OCI-LY1 (cell line): ENCODE results near the gene TLR6.

Source experiments
- H2AFZ ChIP-seq: fragments of 200-600 bp; sonication (generic), shearing (Covaris generic); 2 replicates; pipeline ENCODE4 v1.6.0; 2014; ENCODE audit warnings: antibody characterized with exemption, mild to moderate bottlenecking, low read length
- H3F3A ChIP-seq: fragments of 200-600 bp; sonication (generic), shearing (Covaris generic); 2 replicates; pipeline ENCODE4 v1.6.0; 2014; ENCODE audit warnings: mild to moderate bottlenecking, antibody characterized with exemption, low read length, moderate library complexity; ENCODE audit not compliant: insufficient read depth
- H3K27ac ChIP-seq: fragments of 200-600 bp; sonication (generic); 2 replicates; pipeline ENCODE4 v1.5.1; 2014; ENCODE audit warnings: low read length, mixed run types, mild to moderate bottlenecking, low read depth; ENCODE audit not compliant: poor library complexity, severe bottlenecking
- H3K27me3 ChIP-seq: fragments of 200-600 bp; sonication (generic); 2 replicates; pipeline ENCODE4 v1.6.0; 2014; ENCODE audit warnings: antibody characterized with exemption, mild to moderate bottlenecking, low read length, moderate library complexity; ENCODE audit not compliant: insufficient read depth
- H3K36me3 ChIP-seq: fragments of 200-600 bp; sonication (generic); 2 replicates; pipeline ENCODE4 v1.6.1; 2014; ENCODE audit warnings: mild to moderate bottlenecking, antibody characterized with exemption, low read length, moderate library complexity, mixed read lengths; ENCODE audit not compliant: insufficient read depth
- H3K4me1 ChIP-seq: fragments of 200-600 bp; sonication (generic); 2 replicates; pipeline ENCODE4 v1.5.1; 2014; ENCODE audit warnings: mild to moderate bottlenecking, low read length, moderate library complexity; ENCODE audit not compliant: insufficient read depth, severe bottlenecking
- H3K4me2 ChIP-seq: fragments of 200-600 bp; sonication (generic), shearing (Covaris generic); 2 replicates; pipeline ENCODE4 v1.6.1; 2014; ENCODE audit warnings: low read length
- H3K4me3 ChIP-seq: fragments of 200-600 bp; sonication (generic); 2 replicates; pipeline ENCODE4 v1.5.1; 2014; ENCODE audit warnings: low read length, low read depth, mild to moderate bottlenecking, mixed read lengths; ENCODE audit not compliant: poor library complexity, severe bottlenecking
- H3K79me2 ChIP-seq: fragments of 200-600 bp; shearing (Covaris generic); 2 replicates; pipeline ENCODE4 v1.6.1; 2016; ENCODE audit warnings: mixed run types, low read length, mixed read lengths; ENCODE audit not compliant: insufficient read depth
- H3K9ac ChIP-seq: fragments of 200-600 bp; sonication (generic), shearing (Covaris generic); 2 replicates; pipeline ENCODE4 v1.6.1; 2014; ENCODE audit warnings: mild to moderate bottlenecking, low read length, mixed read lengths
- H3K9me2 ChIP-seq: fragments of 200-600 bp; sonication (generic), shearing (Covaris generic); 2 replicates; pipeline ENCODE4 v1.6.1; 2014; ENCODE audit warnings: low read depth, mild to moderate bottlenecking, low read length, mixed read lengths
- H3K9me3 ChIP-seq: fragments of 200-600 bp; shearing (Covaris generic); 2 replicates; pipeline ENCODE4 v1.6.1; 2014; ENCODE audit warnings: low read length, mixed read lengths
- H4K20me1 ChIP-seq: fragments of 200-600 bp; sonication (generic), shearing (Covaris generic); 2 replicates; pipeline ENCODE4 v1.6.0; 2016; ENCODE audit warnings: mild to moderate bottlenecking, low read length; ENCODE audit not compliant: insufficient read depth
- EZH2 ChIP-seq: fragments of 200-600 bp; sonication (generic), shearing (Covaris generic); IDR thresholded peaks from 2 replicates; pipeline ENCODE4 v1.8.0; 2017; ENCODE audit warnings: borderline replicate concordance, mixed run types, mild to moderate bottlenecking, antibody characterized with exemption, low read length, moderate library complexity, mixed read lengths
- TF ChIP-seq, protein P1 (sequence below): fragments of 200-600 bp; sonication (generic), shearing (Covaris generic); IDR thresholded peaks from 2 replicates; pipeline ENCODE4 v1.5.1; 2017; ENCODE audit warnings: mild to moderate bottlenecking, antibody characterized with exemption, low read length, moderate library complexity, mixed read lengths

Gene TLR6

DNA sequence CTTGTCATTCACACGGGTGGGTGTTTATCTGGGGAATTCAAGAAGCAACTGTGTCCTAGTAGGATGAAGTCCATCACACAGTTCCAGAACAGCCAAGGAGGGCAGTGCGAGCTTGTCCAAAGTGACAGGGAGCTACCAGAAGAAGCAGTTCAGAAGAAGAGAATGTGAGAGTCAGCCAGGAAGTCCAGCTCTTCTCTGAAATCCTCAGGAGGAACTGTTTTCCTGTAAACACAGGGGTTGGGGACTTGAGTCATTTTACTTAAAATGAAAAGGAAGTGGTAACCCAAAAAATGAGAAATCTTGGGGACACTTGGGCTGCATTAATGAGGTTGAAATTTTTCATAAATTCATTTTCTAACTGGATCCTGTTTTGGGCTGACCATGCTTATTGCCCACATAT, 65.6 kb downstream of the TLR6 start:
- Histone ChIP-seq H3K4me1 (peaks cover 2% of the 10 kb centered on the region), H3K9ac (no peak overlapping the region), H3K4me2 (no peak overlapping the region), H3K36me3 (peaks cover 22% of the 10 kb centered on the region), H3K9me2 (no peaks in the 10 kb centered on the region), H3K9me3 (peaks cover 18% of the 10 kb centered on the region), H4K20me1 (no peaks in the 10 kb centered on the region), H3F3A (no peaks in the 10 kb centered on the region), H3K79me2 (no peaks in the 10 kb centered on the region), H2AFZ (no peak overlapping the region), H3K27me3 (no peaks in the 10 kb centered on the region), H3K4me3 (no peak overlapping the region), H3K27ac (no peak overlapping the region)
- TF ChIP-seq EZH2 = no peak
- TF ChIP-seq, protein P1, sequence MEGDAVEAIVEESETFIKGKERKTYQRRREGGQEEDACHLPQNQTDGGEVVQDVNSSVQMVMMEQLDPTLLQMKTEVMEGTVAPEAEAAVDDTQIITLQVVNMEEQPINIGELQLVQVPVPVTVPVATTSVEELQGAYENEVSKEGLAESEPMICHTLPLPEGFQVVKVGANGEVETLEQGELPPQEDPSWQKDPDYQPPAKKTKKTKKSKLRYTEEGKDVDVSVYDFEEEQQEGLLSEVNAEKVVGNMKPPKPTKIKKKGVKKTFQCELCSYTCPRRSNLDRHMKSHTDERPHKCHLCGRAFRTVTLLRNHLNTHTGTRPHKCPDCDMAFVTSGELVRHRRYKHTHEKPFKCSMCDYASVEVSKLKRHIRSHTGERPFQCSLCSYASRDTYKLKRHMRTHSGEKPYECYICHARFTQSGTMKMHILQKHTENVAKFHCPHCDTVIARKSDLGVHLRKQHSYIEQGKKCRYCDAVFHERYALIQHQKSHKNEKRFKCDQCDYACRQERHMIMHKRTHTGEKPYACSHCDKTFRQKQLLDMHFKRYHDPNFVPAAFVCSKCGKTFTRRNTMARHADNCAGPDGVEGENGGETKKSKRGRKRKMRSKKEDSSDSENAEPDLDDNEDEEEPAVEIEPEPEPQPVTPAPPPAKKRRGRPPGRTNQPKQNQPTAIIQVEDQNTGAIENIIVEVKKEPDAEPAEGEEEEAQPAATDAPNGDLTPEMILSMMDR = no peak

DNA sequence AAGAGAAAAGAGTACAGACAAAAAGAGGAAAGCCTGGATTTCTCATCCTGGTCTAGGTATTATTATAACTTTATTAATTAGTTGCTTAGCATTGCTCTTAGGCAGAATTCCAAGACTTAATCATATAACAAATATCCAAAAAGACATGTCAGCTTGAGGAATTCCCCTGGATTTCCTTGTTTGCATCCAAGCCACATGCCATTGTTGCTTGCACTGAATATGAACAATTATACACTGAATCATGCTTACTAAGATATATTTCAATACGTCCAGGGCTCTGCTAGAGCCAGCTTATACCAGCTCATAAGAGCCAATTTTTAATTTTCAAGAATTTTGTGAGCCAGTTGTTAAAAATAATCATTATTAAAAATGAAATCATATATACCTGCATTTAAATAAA, 68.3 kb downstream of the TLR6 start:
- Histone ChIP-seq H3F3A (no peaks in the 10 kb centered on the region), H4K20me1 (no peaks in the 10 kb centered on the region), H3K9me2 (no peaks in the 10 kb centered on the region), H3K9ac (no peak overlapping the region), H3K4me2 (no peak overlapping the region), H3K79me2 (no peaks in the 10 kb centered on the region), H3K36me3 (no peaks in the 10 kb centered on the region), H3K4me3 (no peak overlapping the region), H2AFZ (no peak overlapping the region), H3K27ac (no peak overlapping the region), H3K9me3 (peaks cover 9% of the 10 kb centered on the region; the same call in 1 of the 2 replicates), H3K27me3 (no peaks in the 10 kb centered on the region), H3K4me1 (peaks cover 28% of the 10 kb centered on the region)
- TF ChIP-seq, protein P1 = no peak
- no peak for TF ChIP-seq EZH2

DNA sequence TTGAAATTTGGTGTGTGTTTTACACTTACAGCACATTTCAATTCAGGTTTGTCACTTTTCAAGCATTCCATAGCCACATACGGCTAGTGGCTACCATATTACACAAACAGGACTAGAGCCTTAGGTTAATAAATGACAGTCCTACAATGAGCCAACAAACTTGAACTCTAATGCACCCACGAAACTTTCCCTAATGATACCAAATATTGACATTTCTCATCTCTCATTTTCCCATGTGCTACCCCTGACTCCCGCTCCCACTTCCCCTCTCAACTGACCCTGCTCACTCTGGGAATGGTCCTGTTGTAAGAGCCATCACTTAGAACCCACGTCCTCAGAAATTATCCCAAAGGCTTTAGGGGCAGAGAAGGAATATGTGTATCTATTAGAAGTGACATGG, 68.9 kb downstream of the TLR6 start:
- Histone ChIP-seq H3K9ac (no peak overlapping the region), H3K9me2 (no peaks in the 10 kb centered on the region), H4K20me1 (no peaks in the 10 kb centered on the region), H3K27ac (no peak overlapping the region), H2AFZ (no peak overlapping the region), H3K4me3 (no peak overlapping the region), H3K79me2 (no peaks in the 10 kb centered on the region), H3K36me3 (no peaks in the 10 kb centered on the region), H3K9me3 (peaks cover 9% of the 10 kb centered on the region; the same call in 1 of the 2 replicates), H3F3A (no peaks in the 10 kb centered on the region), H3K4me1 (peaks cover 32% of the 10 kb centered on the region), H3K4me2 (no peak overlapping the region), H3K27me3 (no peaks in the 10 kb centered on the region)
- TF ChIP-seq, protein P1 = no peak
- no peak for TF ChIP-seq EZH2
